AG10803 (cell line): ENCODE results near the gene FYN.
A peak's percentile ranks its signal among the peaks of the same experiment; 100 is the strongest.

Experiments
- DNase-seq: peaks from one replicate; pipeline ENCODE4 v3.0.0; 2010; ENCODE audit warnings: low read depth
- H3K4me3 ChIP-seq: 2 replicates; pipeline ENCODE4 v1.5.1; 2011; ENCODE audit warnings: mild to moderate bottlenecking, low read length, control low read depth
- CTCF ChIP-seq: conservative IDR thresholded peaks from 2 replicates; pipeline ENCODE4 v1.5.1; 2011; ENCODE audit warnings: mild to moderate bottlenecking, low read length, control low read depth, inconsistent platforms

FYN gene

GRCh38 chr6:111662794-111663593 is 210.3 kb downstream of the FYN start:
- no peak for TF ChIP-seq CTCF
- H3K4me3 ChIP-seq, result no peak overlapping the region
- DNase-seq, result no peak

GRCh38 chr6:111662072-111662793 is 211.0 kb downstream of the FYN start:
- no peak overlapping the region for H3K4me3 ChIP-seq
- DNase-seq, result no peak
- TF ChIP-seq CTCF, result no peak

- no peak overlapping the region for H3K4me3 ChIP-seq
- no peak for TF ChIP-seq CTCF
- DNase-seq, result no peak
Observed at GRCh38 chr6:111661541-111662061, 211.7 kb downstream of the FYN start.

- no peak for TF ChIP-seq CTCF
- H3K4me3 ChIP-seq, result no peak overlapping the region
- DNase-seq, result no peak
Observed at GRCh38 chr6:111660531-111660930, 212.7 kb downstream of the FYN start.

- H3K4me3 ChIP-seq, result no peak overlapping the region
- no peak for TF ChIP-seq CTCF
- DNase-seq, result peak; percentile 72
Observed at GRCh38 chr6:111658462-111659154, 214.6 kb downstream of the FYN start.

GRCh38 chr6:111657146-111657545 is 216.1 kb downstream of the FYN start:
- DNase-seq, result peak; percentile 89
- no peak for TF ChIP-seq CTCF
- no peak overlapping the region for H3K4me3 ChIP-seq
